ENCODE measurements around the gene SCFD1. TPM values are rescaled to one million over a fixed set of nuclear protein-coding genes. Genes with fewer than 3 reads are reported as not detected.
"Not testable (repeated sequence)": the region's sequence is repeated elsewhere in the genome, so short reads cannot be mapped to it uniquely, and the experiment has no call there.

The SCFD1 gene, protein sequence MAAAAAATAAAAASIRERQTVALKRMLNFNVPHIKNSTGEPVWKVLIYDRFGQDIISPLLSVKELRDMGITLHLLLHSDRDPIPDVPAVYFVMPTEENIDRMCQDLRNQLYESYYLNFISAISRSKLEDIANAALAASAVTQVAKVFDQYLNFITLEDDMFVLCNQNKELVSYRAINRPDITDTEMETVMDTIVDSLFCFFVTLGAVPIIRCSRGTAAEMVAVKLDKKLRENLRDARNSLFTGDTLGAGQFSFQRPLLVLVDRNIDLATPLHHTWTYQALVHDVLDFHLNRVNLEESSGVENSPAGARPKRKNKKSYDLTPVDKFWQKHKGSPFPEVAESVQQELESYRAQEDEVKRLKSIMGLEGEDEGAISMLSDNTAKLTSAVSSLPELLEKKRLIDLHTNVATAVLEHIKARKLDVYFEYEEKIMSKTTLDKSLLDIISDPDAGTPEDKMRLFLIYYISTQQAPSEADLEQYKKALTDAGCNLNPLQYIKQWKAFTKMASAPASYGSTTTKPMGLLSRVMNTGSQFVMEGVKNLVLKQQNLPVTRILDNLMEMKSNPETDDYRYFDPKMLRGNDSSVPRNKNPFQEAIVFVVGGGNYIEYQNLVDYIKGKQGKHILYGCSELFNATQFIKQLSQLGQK
- 103 and 105 TPM in 2 replicates for total RNA-seq (2012; rRNA removed)

DNA sequence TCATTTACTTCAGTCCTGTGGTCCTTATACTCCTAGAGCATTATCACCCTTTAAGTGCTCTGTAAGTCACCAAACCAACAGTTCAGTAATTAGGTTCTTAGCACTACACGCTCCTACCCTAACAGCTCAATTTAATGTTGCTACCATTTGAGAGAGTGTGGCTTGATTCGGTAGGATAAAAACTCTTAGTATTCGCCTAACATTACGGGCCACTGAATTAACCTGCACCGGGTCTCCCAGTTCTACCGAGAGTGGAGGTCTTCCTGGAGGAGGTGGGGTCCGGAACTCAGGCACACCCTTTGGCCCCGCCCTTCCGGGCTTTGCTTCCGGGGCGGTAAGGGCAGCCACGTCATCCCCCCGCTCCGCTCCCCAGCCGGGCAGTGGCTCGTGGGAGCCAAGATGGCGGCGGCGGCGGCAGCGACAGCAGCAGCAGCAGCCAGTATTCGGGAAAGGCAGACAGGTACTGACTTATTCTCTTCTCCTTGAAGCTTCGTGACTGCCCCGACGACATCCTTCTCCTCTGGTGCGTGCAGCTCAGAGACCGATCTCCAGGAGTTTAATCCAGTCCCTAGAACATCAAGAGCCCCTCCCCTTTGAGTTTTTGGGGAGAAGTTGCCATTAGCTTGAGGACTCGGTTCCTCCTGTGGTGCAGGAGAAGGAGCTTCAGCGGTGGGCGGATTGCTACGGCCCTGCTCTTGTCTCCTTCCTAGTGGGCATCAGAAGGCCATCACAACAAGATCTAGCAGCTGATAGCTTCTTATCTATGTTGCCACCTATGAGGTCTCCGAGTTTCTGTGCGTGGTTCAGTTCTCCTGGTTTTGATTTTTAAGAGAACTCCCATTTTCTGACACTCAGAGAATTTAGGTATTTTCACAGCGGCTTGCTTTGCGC lies at the start of gene SCFD1:
SCFD1 (plus strand) TSS at position 380 of the 891 bp plus-strand sequence; CDS start at position 400, 20 bp downstream.
- Histone ChIP-seq H3K9me3 (replicated peaks; ENCODE audit: low read length) (no peaks in the 10 kb centered on the region), H3K36me3 (ENCODE audit: insufficient read depth, low read length) (peaks cover 3% of the 10 kb centered on the region), H3K4me3 (ENCODE audit: low read length) (peak within 1 kb of the TSS; percentile 92), H3K9ac (ENCODE audit: low read depth, low read length) (peak within 1 kb of the TSS; percentile 94), H3K27me3 (ENCODE audit: control insufficient read depth, insufficient read depth, low read length) (no peaks in the 10 kb centered on the region), H3K4me1 (ENCODE audit: control insufficient read depth, insufficient read depth, low read length) (peaks cover 27% of the 10 kb centered on the region), H3K4me2 (ENCODE audit: low read length) (peak within 1 kb of the TSS; percentile 93)

DNA sequence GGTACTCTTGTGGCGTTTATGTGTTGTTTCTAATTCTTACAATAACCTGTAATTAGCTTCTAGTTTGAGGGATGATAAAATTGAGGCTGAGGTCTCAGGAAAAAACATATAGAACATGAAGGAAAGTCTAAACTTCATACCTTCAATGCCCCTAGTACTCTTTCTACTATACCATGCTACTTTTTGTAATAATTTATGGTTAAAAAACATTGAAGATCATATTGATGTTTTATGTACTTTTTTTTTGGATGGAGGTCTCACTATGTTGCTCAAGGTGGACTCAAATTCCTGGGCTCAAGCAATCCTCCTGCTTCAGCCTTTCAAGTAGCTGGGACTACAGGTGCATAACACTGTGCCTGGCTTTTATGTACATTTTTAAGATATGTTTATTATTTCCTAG lies 49.3 kb upstream of the SCFD1 start:
- H3K27me3 ChIP-seq (ENCODE audit: control insufficient read depth, insufficient read depth, low read length): no peaks in the 10 kb centered on the region
- H3K4me1 ChIP-seq (ENCODE audit: control insufficient read depth, insufficient read depth, low read length): peaks cover 28% of the 10 kb centered on the region
- no peak overlapping the region for H3K4me3 ChIP-seq (ENCODE audit: low read length)
- no peaks in the 10 kb centered on the region for H3K9me3 ChIP-seq (replicated peaks; ENCODE audit: low read length)
- no peak overlapping the region for H3K4me2 ChIP-seq (ENCODE audit: low read length)
- H3K9ac ChIP-seq (ENCODE audit: low read depth, low read length): no peak overlapping the region
- no peaks in the 10 kb centered on the region for H3K36me3 ChIP-seq (ENCODE audit: insufficient read depth, low read length)

DNA sequence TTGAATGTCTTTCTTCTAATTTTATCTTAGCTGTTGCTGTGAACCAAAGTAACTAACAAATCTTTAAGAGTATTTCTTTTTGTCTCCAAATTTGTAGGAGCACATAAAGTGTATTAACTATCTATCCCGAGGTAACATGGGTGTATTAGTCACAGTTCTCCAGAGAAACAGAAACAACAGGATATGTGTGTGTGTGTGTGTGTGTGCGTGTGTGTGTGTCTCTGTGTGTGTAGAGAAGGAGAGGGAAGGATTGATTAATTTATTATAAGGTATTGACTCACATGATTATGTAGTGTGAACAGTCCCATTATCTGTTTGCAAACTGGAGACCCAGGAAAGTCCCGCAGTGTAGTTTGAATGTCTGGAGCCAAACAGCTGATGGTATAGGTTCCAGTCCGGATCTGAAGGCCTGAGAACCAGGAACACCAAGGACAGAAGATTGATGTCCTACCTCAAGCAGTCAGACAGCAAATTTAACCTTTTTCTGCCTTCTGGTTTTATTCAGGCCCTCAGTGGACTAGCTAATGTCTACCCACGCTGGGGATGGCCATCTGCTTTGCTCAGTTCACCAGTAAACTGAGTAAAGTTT lies 48.8 kb upstream of the SCFD1 start:
- Histone ChIP-seq H3K4me1 (ENCODE audit: control insufficient read depth, insufficient read depth, low read length) (peaks cover 28% of the 10 kb centered on the region), H3K4me3 (ENCODE audit: low read length) (no peak overlapping the region), H3K9ac (ENCODE audit: low read depth, low read length) (no peak overlapping the region), H3K36me3 (ENCODE audit: insufficient read depth, low read length) (no peaks in the 10 kb centered on the region), H3K27me3 (ENCODE audit: control insufficient read depth, insufficient read depth, low read length) (no peaks in the 10 kb centered on the region), H3K4me2 (ENCODE audit: low read length) (no peak overlapping the region), H3K9me3 (replicated peaks; ENCODE audit: low read length) (no peaks in the 10 kb centered on the region)

DNA sequence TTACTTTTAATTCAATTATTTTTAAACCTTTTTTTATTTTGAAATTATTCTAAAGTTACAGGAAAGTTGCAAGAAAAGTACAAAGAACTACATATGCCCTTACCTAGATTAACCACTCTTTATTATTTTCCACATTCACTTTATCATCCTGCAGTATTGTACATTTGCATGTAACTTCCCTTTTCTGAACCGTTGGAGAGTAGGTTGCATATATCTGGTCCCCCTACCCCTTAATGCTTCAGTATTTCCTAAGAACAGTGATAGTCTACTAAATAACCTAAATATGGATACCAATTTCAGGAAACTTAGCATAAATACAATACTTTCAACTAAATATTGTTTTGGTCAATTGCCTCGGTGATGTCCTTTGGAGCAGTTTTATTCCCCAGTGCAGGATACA lies 48.2 kb upstream of the SCFD1 start:
- Histone ChIP-seq H3K9me3 (replicated peaks; ENCODE audit: low read length) (no peaks in the 10 kb centered on the region), H3K4me2 (ENCODE audit: low read length) (no peak overlapping the region), H3K4me1 (ENCODE audit: control insufficient read depth, insufficient read depth, low read length) (peaks cover 28% of the 10 kb centered on the region), H3K36me3 (ENCODE audit: insufficient read depth, low read length) (no peaks in the 10 kb centered on the region), H3K27me3 (ENCODE audit: control insufficient read depth, insufficient read depth, low read length) (no peaks in the 10 kb centered on the region), H3K9ac (ENCODE audit: low read depth, low read length) (no peak overlapping the region), H3K4me3 (ENCODE audit: low read length) (no peak overlapping the region)

DNA sequence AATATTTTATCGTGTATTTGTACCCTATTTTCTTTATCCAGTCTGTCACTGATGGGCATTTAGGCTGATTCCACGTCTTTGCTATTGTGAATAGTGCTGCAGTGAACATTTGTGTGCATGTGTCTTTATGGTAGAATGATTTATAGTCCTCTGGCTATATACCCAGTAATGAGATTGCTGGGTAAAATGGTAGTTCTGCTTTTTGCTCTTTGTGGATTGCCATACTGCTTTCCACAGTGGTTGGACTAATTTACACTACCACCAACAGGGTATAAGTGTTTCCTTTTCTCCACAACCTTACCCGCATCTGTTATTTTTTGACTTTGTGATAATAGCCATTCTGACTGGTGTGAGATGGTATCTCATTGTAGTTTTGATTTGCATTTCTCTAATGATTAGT lies 47.3 kb upstream of the SCFD1 start:
- not testable (repeated sequence) for H3K4me3 ChIP-seq (ENCODE audit: low read length); H3K4me2 ChIP-seq (ENCODE audit: low read length)

DNA sequence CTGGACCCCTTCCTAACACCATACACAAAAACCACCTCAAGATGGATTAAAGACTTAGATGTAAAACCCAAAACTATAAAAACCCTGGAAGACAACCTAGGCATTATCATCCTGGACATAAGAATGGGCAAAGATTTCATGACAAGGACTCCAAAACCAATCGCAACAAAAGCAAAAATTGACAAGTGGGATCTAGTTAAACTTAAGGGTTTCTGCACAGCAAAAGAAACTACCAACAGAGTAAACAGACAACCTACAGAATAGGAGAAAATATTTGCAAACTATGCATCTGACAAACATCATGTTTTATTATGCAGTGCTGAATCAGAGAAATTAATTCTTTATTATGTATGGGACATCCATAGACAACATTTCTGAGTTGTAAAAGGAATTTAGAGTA lies 45.8 kb upstream of the SCFD1 start:
- H3K4me1 ChIP-seq (ENCODE audit: control insufficient read depth, insufficient read depth, low read length): peaks cover 19% of the 10 kb centered on the region
- not testable (repeated sequence) for H3K27me3 ChIP-seq (ENCODE audit: control insufficient read depth, insufficient read depth, low read length); H3K36me3 ChIP-seq (ENCODE audit: insufficient read depth, low read length); H3K4me2 ChIP-seq (ENCODE audit: low read length); H3K4me3 ChIP-seq (ENCODE audit: low read length); H3K9me3 ChIP-seq (replicated peaks; ENCODE audit: low read length); H3K9ac ChIP-seq (ENCODE audit: low read depth, low read length)

More for the DNA sequence above, 47.3 kb upstream of the SCFD1 start:
- H3K9me3 ChIP-seq (replicated peaks; ENCODE audit: low read length); H3K27me3 ChIP-seq (ENCODE audit: control insufficient read depth, insufficient read depth, low read length); H3K9ac ChIP-seq (ENCODE audit: low read depth, low read length); H3K36me3 ChIP-seq (ENCODE audit: insufficient read depth, low read length): not testable (repeated sequence)
- H3K4me1 ChIP-seq (ENCODE audit: control insufficient read depth, insufficient read depth, low read length): peaks cover 28% of the 10 kb centered on the region

DNA sequence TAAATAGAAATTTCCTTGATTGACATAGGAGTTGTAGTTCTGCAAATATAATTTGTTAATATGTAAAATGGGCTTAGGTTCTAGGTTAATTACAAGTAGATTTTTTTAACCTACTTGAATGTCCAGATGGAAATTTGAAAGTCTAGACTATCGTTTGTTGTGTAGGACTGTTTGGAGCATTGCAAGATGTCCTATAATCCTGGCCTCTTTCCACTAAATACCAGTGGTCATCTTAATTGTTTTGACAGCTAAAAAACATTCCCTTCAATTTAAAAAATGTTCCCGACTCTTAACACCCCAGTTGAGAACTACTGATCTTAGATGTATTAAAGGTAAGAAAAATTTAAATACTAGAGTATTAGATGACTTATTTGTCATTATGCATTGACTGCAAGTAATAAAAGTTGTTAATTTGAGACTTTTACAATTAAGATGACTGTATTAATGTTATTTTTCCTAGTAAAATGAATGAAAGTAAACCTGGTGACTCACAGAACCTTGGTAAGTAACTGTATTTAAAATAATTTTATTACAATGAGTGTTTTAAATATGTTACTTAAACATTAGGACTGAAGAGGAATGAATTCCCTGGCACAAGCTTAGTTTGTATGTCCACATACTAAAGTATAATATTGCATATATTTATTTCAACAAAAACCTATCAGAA lies 41.4 kb upstream of the SCFD1 start:
- no peaks in the 10 kb centered on the region for H3K27me3 ChIP-seq (ENCODE audit: control insufficient read depth, insufficient read depth, low read length)
- peaks cover 9% of the 10 kb centered on the region for H3K4me1 ChIP-seq (ENCODE audit: control insufficient read depth, insufficient read depth, low read length)
- H3K9me3 ChIP-seq (replicated peaks; ENCODE audit: low read length): no peaks in the 10 kb centered on the region
- H3K4me3 ChIP-seq (ENCODE audit: low read length): no peak overlapping the region
- no peak overlapping the region for H3K4me2 ChIP-seq (ENCODE audit: low read length)
- peaks cover 6% of the 10 kb centered on the region for H3K36me3 ChIP-seq (ENCODE audit: insufficient read depth, low read length)
- no peak overlapping the region for H3K9ac ChIP-seq (ENCODE audit: low read depth, low read length)

DNA sequence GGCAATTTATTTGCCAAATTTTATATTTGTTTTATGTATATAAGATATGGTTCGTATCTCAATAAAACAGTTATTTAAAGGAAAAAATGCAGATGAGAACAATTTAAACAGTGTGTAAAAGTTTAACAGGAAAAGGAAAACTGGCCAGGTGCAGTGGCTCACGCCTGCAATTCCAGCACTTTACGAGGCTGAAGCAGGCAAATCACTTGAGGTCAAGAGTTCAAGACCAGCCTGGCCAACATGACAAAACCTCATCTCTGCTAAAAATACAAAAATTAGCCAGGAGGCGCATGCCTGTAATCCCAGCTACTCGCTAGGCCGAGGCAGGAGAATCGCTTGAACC lies 40.9 kb upstream of the SCFD1 start:
- H3K4me1 ChIP-seq (ENCODE audit: control insufficient read depth, insufficient read depth, low read length): peaks cover 9% of the 10 kb centered on the region
- no peaks in the 10 kb centered on the region for H3K9me3 ChIP-seq (replicated peaks; ENCODE audit: low read length)
- no peak overlapping the region for H3K4me3 ChIP-seq (ENCODE audit: low read length)
- no peak overlapping the region for H3K9ac ChIP-seq (ENCODE audit: low read depth, low read length)
- no peaks in the 10 kb centered on the region for H3K27me3 ChIP-seq (ENCODE audit: control insufficient read depth, insufficient read depth, low read length)
- peaks cover 6% of the 10 kb centered on the region for H3K36me3 ChIP-seq (ENCODE audit: insufficient read depth, low read length)
- H3K4me2 ChIP-seq (ENCODE audit: low read length): no peak overlapping the region

DNA sequence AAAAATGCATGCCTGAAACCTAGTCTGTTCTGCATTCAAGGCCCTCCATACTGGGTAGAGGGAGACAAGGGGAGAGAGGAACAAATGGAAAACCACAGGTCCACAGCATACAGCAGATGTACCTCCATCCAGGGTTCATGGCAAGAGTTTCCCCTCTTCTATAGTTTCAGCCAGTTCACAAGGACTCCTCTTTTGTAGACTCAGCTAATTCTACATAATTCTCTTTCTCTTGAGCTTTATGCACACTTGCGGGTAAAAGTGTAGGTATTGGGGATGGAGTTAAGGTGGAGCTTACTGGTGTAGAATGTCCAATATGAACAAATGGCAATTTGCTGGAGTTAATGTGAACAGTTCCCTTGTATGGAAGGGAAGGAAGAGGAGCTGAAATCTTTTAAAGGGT lies 39.7 kb upstream of the SCFD1 start:
- H3K36me3 ChIP-seq (ENCODE audit: insufficient read depth, low read length): peaks cover 6% of the 10 kb centered on the region
- no peaks in the 10 kb centered on the region for H3K27me3 ChIP-seq (ENCODE audit: control insufficient read depth, insufficient read depth, low read length)
- H3K4me3 ChIP-seq (ENCODE audit: low read length): no peak overlapping the region
- H3K4me2 ChIP-seq (ENCODE audit: low read length): no peak overlapping the region
- peaks cover 7% of the 10 kb centered on the region for H3K4me1 ChIP-seq (ENCODE audit: control insufficient read depth, insufficient read depth, low read length)
- H3K9ac ChIP-seq (ENCODE audit: low read depth, low read length): no peak overlapping the region
- no peaks in the 10 kb centered on the region for H3K9me3 ChIP-seq (replicated peaks; ENCODE audit: low read length)

DNA sequence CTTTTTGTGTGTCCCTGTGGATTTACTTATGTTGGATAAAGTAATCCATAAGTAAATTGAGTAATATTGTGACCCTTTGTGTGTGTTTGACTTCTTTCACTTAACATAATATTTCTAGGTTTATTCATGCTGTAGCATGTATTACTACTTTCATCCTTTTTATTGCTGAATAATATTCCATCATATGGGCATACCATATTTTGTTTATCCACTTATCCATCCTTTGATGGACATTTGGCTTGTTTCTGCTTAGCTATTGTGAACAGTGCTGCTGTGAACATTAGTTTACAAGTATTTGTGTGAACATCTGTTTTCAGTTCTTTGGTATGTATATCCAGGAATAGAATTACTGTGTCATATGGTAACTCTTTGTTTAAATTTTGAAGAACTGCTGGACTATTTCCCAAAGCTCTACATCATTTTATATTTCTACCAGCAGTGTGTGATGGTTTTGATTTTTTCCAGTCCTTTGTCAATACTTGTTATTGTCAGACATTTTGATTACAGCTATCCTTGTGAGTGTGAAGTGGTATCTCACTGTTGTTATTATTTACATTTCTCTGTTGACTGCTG lies 38.0 kb upstream of the SCFD1 start:
- H3K36me3 ChIP-seq (ENCODE audit: insufficient read depth, low read length): peaks cover 7% of the 10 kb centered on the region
- H3K4me1 ChIP-seq (ENCODE audit: control insufficient read depth, insufficient read depth, low read length): peaks cover 6% of the 10 kb centered on the region
- no peaks in the 10 kb centered on the region for H3K27me3 ChIP-seq (ENCODE audit: control insufficient read depth, insufficient read depth, low read length)
- no peaks in the 10 kb centered on the region for H3K9me3 ChIP-seq (replicated peaks; ENCODE audit: low read length)
- no peak overlapping the region for H3K9ac ChIP-seq (ENCODE audit: low read depth, low read length)
- no peak overlapping the region for H3K4me2 ChIP-seq (ENCODE audit: low read length)
- no peak overlapping the region for H3K4me3 ChIP-seq (ENCODE audit: low read length)

Data from skeletal muscle satellite cell (primary cell).